H1 (cell line): ENCODE results near the gene SLC25A51. TPM values are rescaled to one million over a fixed set of nuclear protein-coding genes. Genes with fewer than 3 reads are reported as not detected.

Experiments used
- ASH2L ChIP-seq: fragments of 200-600, 300-600 bp; sonication (generic); IDR thresholded peaks from one replicate; pipeline ENCODE4 v1.7.1; 2017; ENCODE audit warnings: low read length
- POU5F1 ChIP-seq: IDR thresholded peaks from 2 replicates; pipeline ENCODE4 v1.6.1; 2011; ENCODE audit warnings: low read depth, mild to moderate bottlenecking, low read length, moderate library complexity
- RXRA ChIP-seq: IDR thresholded peaks from 2 replicates; pipeline ENCODE4 v1.6.1; 2011; ENCODE audit warnings: low read depth, mild to moderate bottlenecking, low read length, moderate library complexity; ENCODE audit not compliant: insufficient read depth
- SUZ12 ChIP-seq: fragments of 200-600 bp; sonication (generic); IDR thresholded peaks from 2 replicates; pipeline ENCODE4 v1.6.1; 2012; ENCODE audit warnings: mild to moderate bottlenecking, inconsistent platforms, low read length, moderate library complexity, mixed read lengths
- polyA plus RNA-seq, 7 experiments: library from polyadenylated mRNA; depleted of rRNA in 3 of 7; stranded (reverse) in 5 of 7; unstranded in 2 of 7; fragments of >200 nt in 5 of 7; fragments of 200-250 nt in 2 of 7; gene quantifications; 1 replicate in 5 of 7; 2 replicates in 1 of 7; 4 replicates in 1 of 7; pipeline versions ENCODE4 v1.2.1 to v1.2.3, GENCODE V29; 2011 to 2013; ENCODE audit warnings: missing spikeins in 2 of 7, mixed read lengths in 2 of 7
- total RNA-seq: library from RNA; stranded (reverse); fragmentation: NEBNext Ultra II Directional; extraction: Animal tissue kit (Norgen Biotek cat#: 25700); gene quantifications from 2 replicates; pipeline ENCODE4 v1.2.1, GENCODE V29; 2021
- TF ChIP-seq, protein P1 (sequence below): fragments of 300-600 bp; sonication (generic); IDR thresholded peaks from 2 replicates; pipeline ENCODE4 v1.7.1; 2012; ENCODE audit warnings: low read length, moderate library complexity, mild to moderate bottlenecking, inconsistent platforms; ENCODE audit not compliant: insufficient replicate concordance
- TF ChIP-seq, protein P2 (sequence below), 3 experiments: IDR thresholded peaks; 1 replicate in 2 of 3; 2 replicates in 1 of 3; pipeline versions ENCODE4 v1.5.1 to v1.6.1; 2011; ENCODE audit warnings: low read length in 3 of 3, mild to moderate bottlenecking in 3 of 3, inconsistent platforms in 2 of 3, low read depth in 1 of 3, moderate library complexity in 1 of 3; ENCODE audit not compliant: insufficient read depth in 1 of 3; ENCODE audit errors: control extremely low read depth in 1 of 3
- TF ChIP-seq, protein P3 (sequence below): IDR thresholded peaks from 2 replicates; pipeline ENCODE4 v1.6.1; 2011; ENCODE audit warnings: low read depth, mild to moderate bottlenecking, low read length; ENCODE audit not compliant: insufficient read depth

Gene SLC25A51
- total and polyA plus RNA-seq, 2 of the 8 experiments (the other 6 are each of a cell fraction or from before 2014, with no cell fraction given): 8.0 to 14.5 TPM

DNA sequence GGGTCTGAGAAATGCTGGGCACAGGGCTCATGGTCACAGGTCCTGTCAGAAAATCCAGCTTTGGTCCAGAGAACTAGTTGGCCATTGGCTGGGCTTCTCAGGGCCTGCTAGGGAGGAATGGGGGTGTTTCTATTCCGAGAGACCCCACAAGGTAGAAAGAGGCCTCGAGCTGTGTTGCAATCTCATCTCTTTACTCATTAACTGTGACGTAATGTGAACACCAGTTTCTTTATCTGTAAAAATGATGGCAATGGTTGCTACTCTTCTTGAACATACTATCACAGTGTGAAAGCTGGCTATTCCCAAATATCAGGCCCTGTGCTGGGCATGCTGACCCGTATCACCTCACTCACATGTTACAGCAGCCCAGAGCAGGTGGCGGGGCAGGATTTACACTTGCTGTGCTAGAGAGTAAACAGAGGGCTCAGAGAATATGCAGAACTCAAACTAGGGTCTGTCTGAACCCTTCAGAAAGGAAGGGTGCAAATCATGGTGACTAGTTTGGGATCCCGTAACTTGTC, 35.7 kb upstream of the SLC25A51 start (continued):
- TF ChIP-seq, protein P1, sequence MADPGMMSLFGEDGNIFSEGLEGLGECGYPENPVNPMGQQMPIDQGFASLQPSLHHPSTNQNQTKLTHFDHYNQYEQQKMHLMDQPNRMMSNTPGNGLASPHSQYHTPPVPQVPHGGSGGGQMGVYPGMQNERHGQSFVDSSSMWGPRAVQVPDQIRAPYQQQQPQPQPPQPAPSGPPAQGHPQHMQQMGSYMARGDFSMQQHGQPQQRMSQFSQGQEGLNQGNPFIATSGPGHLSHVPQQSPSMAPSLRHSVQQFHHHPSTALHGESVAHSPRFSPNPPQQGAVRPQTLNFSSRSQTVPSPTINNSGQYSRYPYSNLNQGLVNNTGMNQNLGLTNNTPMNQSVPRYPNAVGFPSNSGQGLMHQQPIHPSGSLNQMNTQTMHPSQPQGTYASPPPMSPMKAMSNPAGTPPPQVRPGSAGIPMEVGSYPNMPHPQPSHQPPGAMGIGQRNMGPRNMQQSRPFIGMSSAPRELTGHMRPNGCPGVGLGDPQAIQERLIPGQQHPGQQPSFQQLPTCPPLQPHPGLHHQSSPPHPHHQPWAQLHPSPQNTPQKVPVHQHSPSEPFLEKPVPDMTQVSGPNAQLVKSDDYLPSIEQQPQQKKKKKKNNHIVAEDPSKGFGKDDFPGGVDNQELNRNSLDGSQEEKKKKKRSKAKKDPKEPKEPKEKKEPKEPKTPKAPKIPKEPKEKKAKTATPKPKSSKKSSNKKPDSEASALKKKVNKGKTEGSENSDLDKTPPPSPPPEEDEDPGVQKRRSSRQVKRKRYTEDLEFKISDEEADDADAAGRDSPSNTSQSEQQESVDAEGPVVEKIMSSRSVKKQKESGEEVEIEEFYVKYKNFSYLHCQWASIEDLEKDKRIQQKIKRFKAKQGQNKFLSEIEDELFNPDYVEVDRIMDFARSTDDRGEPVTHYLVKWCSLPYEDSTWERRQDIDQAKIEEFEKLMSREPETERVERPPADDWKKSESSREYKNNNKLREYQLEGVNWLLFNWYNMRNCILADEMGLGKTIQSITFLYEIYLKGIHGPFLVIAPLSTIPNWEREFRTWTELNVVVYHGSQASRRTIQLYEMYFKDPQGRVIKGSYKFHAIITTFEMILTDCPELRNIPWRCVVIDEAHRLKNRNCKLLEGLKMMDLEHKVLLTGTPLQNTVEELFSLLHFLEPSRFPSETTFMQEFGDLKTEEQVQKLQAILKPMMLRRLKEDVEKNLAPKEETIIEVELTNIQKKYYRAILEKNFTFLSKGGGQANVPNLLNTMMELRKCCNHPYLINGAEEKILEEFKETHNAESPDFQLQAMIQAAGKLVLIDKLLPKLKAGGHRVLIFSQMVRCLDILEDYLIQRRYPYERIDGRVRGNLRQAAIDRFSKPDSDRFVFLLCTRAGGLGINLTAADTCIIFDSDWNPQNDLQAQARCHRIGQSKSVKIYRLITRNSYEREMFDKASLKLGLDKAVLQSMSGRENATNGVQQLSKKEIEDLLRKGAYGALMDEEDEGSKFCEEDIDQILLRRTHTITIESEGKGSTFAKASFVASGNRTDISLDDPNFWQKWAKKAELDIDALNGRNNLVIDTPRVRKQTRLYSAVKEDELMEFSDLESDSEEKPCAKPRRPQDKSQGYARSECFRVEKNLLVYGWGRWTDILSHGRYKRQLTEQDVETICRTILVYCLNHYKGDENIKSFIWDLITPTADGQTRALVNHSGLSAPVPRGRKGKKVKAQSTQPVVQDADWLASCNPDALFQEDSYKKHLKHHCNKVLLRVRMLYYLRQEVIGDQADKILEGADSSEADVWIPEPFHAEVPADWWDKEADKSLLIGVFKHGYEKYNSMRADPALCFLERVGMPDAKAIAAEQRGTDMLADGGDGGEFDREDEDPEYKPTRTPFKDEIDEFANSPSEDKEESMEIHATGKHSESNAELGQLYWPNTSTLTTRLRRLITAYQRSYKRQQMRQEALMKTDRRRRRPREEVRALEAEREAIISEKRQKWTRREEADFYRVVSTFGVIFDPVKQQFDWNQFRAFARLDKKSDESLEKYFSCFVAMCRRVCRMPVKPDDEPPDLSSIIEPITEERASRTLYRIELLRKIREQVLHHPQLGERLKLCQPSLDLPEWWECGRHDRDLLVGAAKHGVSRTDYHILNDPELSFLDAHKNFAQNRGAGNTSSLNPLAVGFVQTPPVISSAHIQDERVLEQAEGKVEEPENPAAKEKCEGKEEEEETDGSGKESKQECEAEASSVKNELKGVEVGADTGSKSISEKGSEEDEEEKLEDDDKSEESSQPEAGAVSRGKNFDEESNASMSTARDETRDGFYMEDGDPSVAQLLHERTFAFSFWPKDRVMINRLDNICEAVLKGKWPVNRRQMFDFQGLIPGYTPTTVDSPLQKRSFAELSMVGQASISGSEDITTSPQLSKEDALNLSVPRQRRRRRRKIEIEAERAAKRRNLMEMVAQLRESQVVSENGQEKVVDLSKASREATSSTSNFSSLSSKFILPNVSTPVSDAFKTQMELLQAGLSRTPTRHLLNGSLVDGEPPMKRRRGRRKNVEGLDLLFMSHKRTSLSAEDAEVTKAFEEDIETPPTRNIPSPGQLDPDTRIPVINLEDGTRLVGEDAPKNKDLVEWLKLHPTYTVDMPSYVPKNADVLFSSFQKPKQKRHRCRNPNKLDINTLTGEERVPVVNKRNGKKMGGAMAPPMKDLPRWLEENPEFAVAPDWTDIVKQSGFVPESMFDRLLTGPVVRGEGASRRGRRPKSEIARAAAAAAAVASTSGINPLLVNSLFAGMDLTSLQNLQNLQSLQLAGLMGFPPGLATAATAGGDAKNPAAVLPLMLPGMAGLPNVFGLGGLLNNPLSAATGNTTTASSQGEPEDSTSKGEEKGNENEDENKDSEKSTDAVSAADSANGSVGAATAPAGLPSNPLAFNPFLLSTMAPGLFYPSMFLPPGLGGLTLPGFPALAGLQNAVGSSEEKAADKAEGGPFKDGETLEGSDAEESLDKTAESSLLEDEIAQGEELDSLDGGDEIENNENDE: no peak
- TF ChIP-seq ASH2L: no peak
- TF ChIP-seq, protein P2, sequence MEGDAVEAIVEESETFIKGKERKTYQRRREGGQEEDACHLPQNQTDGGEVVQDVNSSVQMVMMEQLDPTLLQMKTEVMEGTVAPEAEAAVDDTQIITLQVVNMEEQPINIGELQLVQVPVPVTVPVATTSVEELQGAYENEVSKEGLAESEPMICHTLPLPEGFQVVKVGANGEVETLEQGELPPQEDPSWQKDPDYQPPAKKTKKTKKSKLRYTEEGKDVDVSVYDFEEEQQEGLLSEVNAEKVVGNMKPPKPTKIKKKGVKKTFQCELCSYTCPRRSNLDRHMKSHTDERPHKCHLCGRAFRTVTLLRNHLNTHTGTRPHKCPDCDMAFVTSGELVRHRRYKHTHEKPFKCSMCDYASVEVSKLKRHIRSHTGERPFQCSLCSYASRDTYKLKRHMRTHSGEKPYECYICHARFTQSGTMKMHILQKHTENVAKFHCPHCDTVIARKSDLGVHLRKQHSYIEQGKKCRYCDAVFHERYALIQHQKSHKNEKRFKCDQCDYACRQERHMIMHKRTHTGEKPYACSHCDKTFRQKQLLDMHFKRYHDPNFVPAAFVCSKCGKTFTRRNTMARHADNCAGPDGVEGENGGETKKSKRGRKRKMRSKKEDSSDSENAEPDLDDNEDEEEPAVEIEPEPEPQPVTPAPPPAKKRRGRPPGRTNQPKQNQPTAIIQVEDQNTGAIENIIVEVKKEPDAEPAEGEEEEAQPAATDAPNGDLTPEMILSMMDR (IDR thresholded peaks at IDR 0.05; ENCODE audit: control extremely low read depth in 1 of 3, insufficient read depth in 1 of 3, low read depth in 1 of 3, low read length in 3 of 3): no peak
- no peak for TF ChIP-seq RXRA
- TF ChIP-seq, protein P3, sequence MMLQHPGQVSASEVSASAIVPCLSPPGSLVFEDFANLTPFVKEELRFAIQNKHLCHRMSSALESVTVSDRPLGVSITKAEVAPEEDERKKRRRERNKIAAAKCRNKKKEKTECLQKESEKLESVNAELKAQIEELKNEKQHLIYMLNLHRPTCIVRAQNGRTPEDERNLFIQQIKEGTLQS: no peak
- no peak for TF ChIP-seq SUZ12
- no peak for TF ChIP-seq POU5F1
- TF ChIP-seq, all 59 proteins: peak for 0
